ENCODE data around the gene VAT1L.

The VAT1L gene

DNA sequence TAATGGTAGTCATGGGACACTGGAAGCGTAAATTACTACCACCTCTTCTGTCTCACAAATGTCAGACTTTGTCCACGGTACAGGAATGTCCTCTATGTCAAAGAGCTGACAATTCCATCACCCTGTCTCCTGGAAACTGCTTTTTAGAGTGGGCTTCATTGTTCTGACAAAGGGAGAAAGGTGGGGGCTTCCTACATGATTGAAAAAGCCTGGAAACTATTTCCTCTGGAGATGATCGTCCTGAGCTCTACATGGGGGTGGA lies 53.1 kb downstream of the VAT1L start:
- H3K27ac ChIP-seq: no peak overlapping the region
- H3K4me2 ChIP-seq: no peak overlapping the region
- H4K20me1 ChIP-seq: no peaks in the 10 kb centered on the region
- H3K9ac ChIP-seq: no peak overlapping the region
- no peaks in the 10 kb centered on the region for H3K4me1 ChIP-seq
- H3K4me3 ChIP-seq: no peak overlapping the region
- no peaks in the 10 kb centered on the region for H3K36me3 ChIP-seq
- H3K9me3 ChIP-seq: no peaks in the 10 kb centered on the region
- H3K27me3 ChIP-seq: no peaks in the 10 kb centered on the region
- TF ChIP-seq Cebpa-rat (IDR thresholded peaks at IDR 0.05): no peak

- Histone ChIP-seq H4K20me1 (no peaks in the 10 kb centered on the region), H3K4me3 (no peak overlapping the region)
Observed at GRCh38 chr16:77842468-77842867, 54.1 kb downstream of the VAT1L start.

DNA sequence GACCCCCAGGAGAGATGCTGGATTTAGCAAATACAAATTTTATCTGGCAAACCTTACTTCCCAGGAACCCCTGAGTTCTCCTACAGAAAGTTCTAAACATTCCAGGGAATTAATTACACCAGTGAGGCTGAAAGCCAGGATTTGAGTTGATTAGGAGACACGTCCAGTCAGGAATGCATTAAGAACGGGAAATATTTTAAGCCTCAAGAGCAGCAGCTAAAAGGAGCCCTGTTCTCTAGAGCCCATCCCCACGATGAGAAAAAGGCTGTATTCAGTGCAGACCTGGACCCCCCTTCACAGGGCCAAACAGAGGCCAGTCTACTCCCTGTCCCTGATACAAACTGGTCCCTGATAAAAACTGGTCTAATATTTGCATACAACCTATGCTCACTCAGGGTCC lies 55.0 kb downstream of the VAT1L start:
- H3K36me3 ChIP-seq: no peaks in the 10 kb centered on the region
- no peaks in the 10 kb centered on the region for H4K20me1 ChIP-seq
- no peaks in the 10 kb centered on the region for H3K4me1 ChIP-seq
- H3K4me2 ChIP-seq: no peak overlapping the region
- no peak for TF ChIP-seq Cebpa-rat (IDR thresholded peaks at IDR 0.05)
- no peak overlapping the region for H3K9ac ChIP-seq
- no peaks in the 10 kb centered on the region for H3K9me3 ChIP-seq
- H3K27ac ChIP-seq: no peak overlapping the region
- no peaks in the 10 kb centered on the region for H3K27me3 ChIP-seq
- no peak overlapping the region for H3K4me3 ChIP-seq

More at GRCh38 chr16:77842468-77842867, 54.1 kb downstream of the VAT1L start:
- Histone ChIP-seq H3K36me3 (no peaks in the 10 kb centered on the region), H3K27me3 (no peaks in the 10 kb centered on the region), H3K4me1 (no peaks in the 10 kb centered on the region), H3K9ac (no peak overlapping the region), H3K27ac (no peak overlapping the region), H3K4me2 (no peak overlapping the region), H3K9me3 (no peaks in the 10 kb centered on the region)
- no peak for TF ChIP-seq Cebpa-rat (IDR thresholded peaks at IDR 0.05)

- H4K20me1 ChIP-seq: no peaks in the 10 kb centered on the region
- no peaks in the 10 kb centered on the region for H3K27me3 ChIP-seq
- TF ChIP-seq Cebpa-rat (IDR thresholded peaks at IDR 0.05): no peak
- no peak overlapping the region for H3K9ac ChIP-seq
- no peaks in the 10 kb centered on the region for H3K36me3 ChIP-seq
- no peaks in the 10 kb centered on the region for H3K4me1 ChIP-seq
- H3K4me2 ChIP-seq: no peak overlapping the region
- no peaks in the 10 kb centered on the region for H3K9me3 ChIP-seq
- no peak overlapping the region for H3K27ac ChIP-seq
- no peak overlapping the region for H3K4me3 ChIP-seq
Observed at GRCh38 chr16:77844801-77845200, 56.4 kb downstream of the VAT1L start.

DNA sequence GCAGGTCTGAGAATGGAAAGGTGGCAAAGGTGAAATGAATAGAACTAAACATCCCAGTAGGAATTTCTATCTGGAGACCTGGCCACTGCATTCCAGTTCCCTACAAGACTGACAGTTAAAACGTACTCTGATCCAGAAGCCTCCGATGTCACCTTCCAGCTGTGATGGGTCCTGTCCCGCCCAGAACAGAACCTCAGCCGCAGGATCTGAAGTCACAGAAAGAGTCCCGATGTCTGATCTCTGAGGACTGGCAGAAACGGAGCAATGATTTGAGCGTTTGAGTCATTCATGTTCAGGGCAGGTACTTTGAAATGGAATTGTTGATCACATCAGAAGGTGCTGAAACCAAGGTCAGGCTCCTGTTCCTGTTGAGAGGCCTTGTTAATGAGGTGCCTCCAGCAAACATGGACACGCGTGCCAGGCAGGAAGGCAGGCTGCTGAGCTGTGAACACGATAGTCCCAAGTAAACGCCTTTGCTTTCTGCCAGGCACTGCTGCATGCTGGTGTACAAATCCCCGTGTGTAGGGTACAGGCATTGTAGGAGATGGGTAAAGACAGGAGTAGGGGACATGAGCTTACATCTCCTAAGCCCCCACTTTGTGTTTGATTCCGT lies 61.4 kb downstream of the VAT1L start:
- no peak overlapping the region for H3K4me3 ChIP-seq
- no peaks in the 10 kb centered on the region for H3K4me1 ChIP-seq
- no peak overlapping the region for H3K4me2 ChIP-seq
- H3K9ac ChIP-seq: no peak overlapping the region
- H4K20me1 ChIP-seq: no peaks in the 10 kb centered on the region
- no peaks in the 10 kb centered on the region for H3K27me3 ChIP-seq
- no peak for TF ChIP-seq Cebpa-rat (IDR thresholded peaks at IDR 0.05)
- no peaks in the 10 kb centered on the region for H3K9me3 ChIP-seq
- H3K27ac ChIP-seq: no peak overlapping the region
- H3K36me3 ChIP-seq: no peaks in the 10 kb centered on the region

GRCh38 chr16:77850636-77851333 lies 62.4 kb downstream of the VAT1L start:
- no peaks in the 10 kb centered on the region for H3K27me3 ChIP-seq
- TF ChIP-seq Cebpa-rat (IDR thresholded peaks at IDR 0.05): no peak
- no peak overlapping the region for H3K9ac ChIP-seq
- H3K27ac ChIP-seq: no peak overlapping the region
- no peaks in the 10 kb centered on the region for H3K4me1 ChIP-seq
- no peaks in the 10 kb centered on the region for H3K36me3 ChIP-seq
- H3K9me3 ChIP-seq: no peaks in the 10 kb centered on the region
- H4K20me1 ChIP-seq: no peaks in the 10 kb centered on the region
- H3K4me2 ChIP-seq: no peak overlapping the region
- H3K4me3 ChIP-seq: no peak overlapping the region

- H3K36me3 ChIP-seq: no peaks in the 10 kb centered on the region
- no peak overlapping the region for H3K27ac ChIP-seq
- H3K4me1 ChIP-seq: peaks cover 5% of the 10 kb centered on the region
- H4K20me1 ChIP-seq: no peaks in the 10 kb centered on the region
- H3K9ac ChIP-seq: no peak overlapping the region
- no peak overlapping the region for H3K4me3 ChIP-seq
- TF ChIP-seq Cebpa-rat (IDR thresholded peaks at IDR 0.05): no peak
- no peaks in the 10 kb centered on the region for H3K9me3 ChIP-seq
- H3K4me2 ChIP-seq: no peak overlapping the region
- H3K27me3 ChIP-seq: no peaks in the 10 kb centered on the region
Observed at GRCh38 chr16:77853161-77853560, 64.8 kb downstream of the VAT1L start.

GRCh38 chr16:77856438-77857160 lies 68.2 kb downstream of the VAT1L start:
- no peak overlapping the region for H3K27ac ChIP-seq
- H3K9me3 ChIP-seq: no peaks in the 10 kb centered on the region
- TF ChIP-seq Cebpa-rat (IDR thresholded peaks at IDR 0.05): no peak
- H3K4me3 ChIP-seq: no peak overlapping the region
- no peaks in the 10 kb centered on the region for H3K27me3 ChIP-seq
- no peaks in the 10 kb centered on the region for H3K36me3 ChIP-seq
- H4K20me1 ChIP-seq: no peaks in the 10 kb centered on the region
- no peak overlapping the region for H3K4me2 ChIP-seq
- no peak overlapping the region for H3K9ac ChIP-seq
- peaks cover 6% of the 10 kb centered on the region for H3K4me1 ChIP-seq

DNA sequence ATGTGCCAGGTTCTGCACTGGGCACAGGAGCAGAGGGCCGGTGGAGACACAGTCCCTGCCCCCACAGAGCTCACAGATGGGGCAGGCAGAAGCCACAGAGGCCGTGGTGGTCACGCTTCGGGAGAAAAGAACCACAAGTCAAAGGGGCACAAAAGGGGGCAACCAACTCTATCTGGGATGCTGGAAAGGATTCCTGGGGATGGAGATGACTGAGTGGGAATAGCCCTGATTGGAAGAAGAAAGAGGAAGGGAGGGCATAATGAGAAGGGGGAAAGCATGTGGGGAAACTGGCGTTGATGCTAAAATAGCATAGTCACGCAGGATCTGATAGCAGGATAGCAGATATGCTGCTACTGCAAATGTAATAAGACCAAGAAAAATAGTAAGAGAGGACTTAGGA lies 69.7 kb downstream of the VAT1L start:
- peaks cover 6% of the 10 kb centered on the region for H3K4me1 ChIP-seq
- TF ChIP-seq Cebpa-rat (IDR thresholded peaks at IDR 0.05): no peak
- no peak overlapping the region for H3K27ac ChIP-seq
- H3K9me3 ChIP-seq: no peaks in the 10 kb centered on the region
- no peak overlapping the region for H3K9ac ChIP-seq
- no peaks in the 10 kb centered on the region for H3K27me3 ChIP-seq
- no peak overlapping the region for H3K4me3 ChIP-seq
- no peaks in the 10 kb centered on the region for H4K20me1 ChIP-seq
- H3K4me2 ChIP-seq: peak overlapping the region; percentile 43
- no peaks in the 10 kb centered on the region for H3K36me3 ChIP-seq

- Histone ChIP-seq H4K20me1 (no peaks in the 10 kb centered on the region), H3K9me3 (no peaks in the 10 kb centered on the region), H3K4me3 (no peak overlapping the region), H3K36me3 (no peaks in the 10 kb centered on the region), H3K4me1 (peaks cover 6% of the 10 kb centered on the region), H3K4me2 (no peak overlapping the region), H3K27ac (no peak overlapping the region), H3K9ac (no peak overlapping the region), H3K27me3 (no peaks in the 10 kb centered on the region)
- no peak for TF ChIP-seq Cebpa-rat (IDR thresholded peaks at IDR 0.05)
Observed at GRCh38 chr16:77859493-77860232, 71.3 kb downstream of the VAT1L start.

Data from BLaER1 (cell line).